ENCODE measurements around the gene FOS. TPM values are rescaled to one million over a fixed set of nuclear protein-coding genes. Genes with fewer than 3 reads are reported as not detected.

The FOS gene
- total RNA-seq, 1 donor from 2014 or later: 884 TPM

DNA sequence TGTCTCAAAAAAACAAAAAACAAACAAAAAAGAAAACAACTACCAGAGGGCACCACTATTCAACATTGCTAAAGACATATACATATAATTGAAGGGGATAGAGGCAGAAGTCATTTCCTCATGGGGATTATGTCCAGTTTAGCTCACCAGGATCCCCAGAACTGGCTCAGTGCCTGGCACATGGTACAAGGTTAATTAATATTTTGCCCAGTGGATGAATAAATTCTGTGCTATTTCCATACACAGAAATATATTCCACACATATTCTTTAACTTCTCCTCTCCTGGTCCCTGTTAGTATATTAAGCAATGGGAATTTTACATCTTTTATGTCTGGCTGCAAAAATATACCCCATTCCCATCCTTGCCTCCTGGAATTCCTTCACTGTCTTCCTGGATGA is 6.7 kb downstream of the FOS start:
- peaks cover 11% of the 10 kb centered on the region for H3K4me1 ChIP-seq
- H3K27ac ChIP-seq: no peak overlapping the region
- H3K4me3 ChIP-seq: no peak overlapping the region
- H3K27me3 ChIP-seq: no peaks in the 10 kb centered on the region
- no peak for TF ChIP-seq CTCF (IDR thresholded peaks at IDR 0.05)
- TF ChIP-seq POLR2AphosphoS5 (IDR thresholded peaks at IDR 0.05; ENCODE audit: insufficient read depth in 1 of 2, low read depth in 1 of 2): no peak
- no peak for TF ChIP-seq POLR2A (IDR thresholded peaks at IDR 0.05)
- intact Hi-C loops (cut with DNase I): no loop called here
- DNase-seq (ENCODE audit: extremely low spot score in 2 of 2): no peak
- H3K36me3 ChIP-seq: peaks cover 0 to 14% of the 10 kb centered on the region in 2 donors
- H3K9me3 ChIP-seq: no peaks in the 10 kb centered on the region

- Histone ChIP-seq H3K27me3 (no peaks in the 10 kb centered on the region), H3K27ac (no peak overlapping the region), H3K4me3 (no peak overlapping the region), H3K9me3 (no peaks in the 10 kb centered on the region), H3K4me1 (peaks cover 1% of the 10 kb centered on the region), H3K36me3 (peaks cover 0 to 4% of the 10 kb centered on the region in 2 donors)
- intact Hi-C loops (cut with DNase I): no loop called here
- TF ChIP-seq POLR2A (IDR thresholded peaks at IDR 0.05): no peak
- no peak for TF ChIP-seq CTCF (IDR thresholded peaks at IDR 0.05)
- TF ChIP-seq POLR2AphosphoS5 (IDR thresholded peaks at IDR 0.05; ENCODE audit: insufficient read depth in 1 of 2, low read depth in 1 of 2): no peak
- DNase-seq (ENCODE audit: extremely low spot score in 2 of 2): no peak
Observed at GRCh38 chr14:75286313-75286712, 7.7 kb downstream of the FOS start.

DNA sequence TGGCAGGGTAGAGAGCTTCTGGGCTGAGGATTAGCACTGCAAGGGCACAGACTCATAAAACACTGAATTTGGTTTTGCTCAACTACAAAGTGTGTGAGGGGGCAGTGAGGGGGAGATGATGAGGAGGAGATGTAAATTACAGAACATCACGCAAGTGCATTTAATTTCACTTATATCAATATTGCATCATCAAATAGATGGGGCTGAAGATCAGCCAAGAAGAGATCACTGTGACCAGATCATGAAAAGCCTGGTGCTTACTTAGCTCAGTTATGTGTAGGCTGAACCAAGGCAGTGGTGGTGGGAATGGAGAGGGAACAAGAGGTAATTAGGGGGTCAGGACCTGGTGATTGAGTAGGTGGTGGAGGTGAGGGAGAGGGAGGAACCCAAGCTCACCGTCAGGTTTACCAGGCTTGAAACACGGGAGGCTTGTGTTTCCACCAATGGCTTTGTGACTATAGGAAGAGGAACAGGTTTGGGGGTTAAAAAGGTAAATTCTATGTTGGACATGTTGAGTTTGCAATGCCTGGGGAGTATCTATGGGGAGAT is 11.3 kb downstream of the FOS start:
- H3K4me1 ChIP-seq: peaks cover 10% of the 10 kb centered on the region
- H3K27me3 ChIP-seq: no peaks in the 10 kb centered on the region
- H3K9me3 ChIP-seq: no peaks in the 10 kb centered on the region
- H3K27ac ChIP-seq: no peak overlapping the region
- no peak for TF ChIP-seq CTCF (IDR thresholded peaks at IDR 0.05)
- no peak for TF ChIP-seq POLR2AphosphoS5 (IDR thresholded peaks at IDR 0.05; ENCODE audit: insufficient read depth in 1 of 2, low read depth in 1 of 2)
- no peak for TF ChIP-seq POLR2A (IDR thresholded peaks at IDR 0.05)
- intact Hi-C loops (cut with DNase I): no loop called here
- no peak for DNase-seq (ENCODE audit: extremely low spot score in 2 of 2)
- no peaks in the 10 kb centered on the region for H3K36me3 ChIP-seq
- no peak overlapping the region for H3K4me3 ChIP-seq

DNA sequence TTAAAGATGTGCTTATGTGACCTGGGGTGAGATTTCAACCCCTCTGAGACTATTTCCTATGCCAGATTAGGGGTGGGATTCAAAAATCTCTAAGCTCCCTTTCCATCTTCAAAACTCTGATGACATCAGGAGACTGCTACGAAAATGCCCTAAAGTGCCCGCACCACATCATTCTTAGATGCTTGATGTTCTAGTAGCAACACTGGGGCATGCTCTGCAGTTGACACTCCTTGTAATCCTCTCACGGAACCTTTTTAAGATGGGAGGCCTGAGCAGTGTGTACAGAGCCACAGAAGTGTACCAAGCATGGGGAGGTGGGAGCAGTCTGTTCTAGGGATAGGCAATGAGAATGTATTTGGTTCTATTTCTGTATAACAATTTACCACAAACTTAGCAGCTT is 12.2 kb downstream of the FOS start:
- Histone ChIP-seq H3K36me3 (no peaks in the 10 kb centered on the region), H3K4me3 (no peak overlapping the region), H3K27ac (no peak overlapping the region), H3K27me3 (no peaks in the 10 kb centered on the region), H3K4me1 (peaks cover 20% of the 10 kb centered on the region), H3K9me3 (no peaks in the 10 kb centered on the region)
- no peak for DNase-seq (ENCODE audit: extremely low spot score in 2 of 2)
- intact Hi-C loops (cut with DNase I): no loop called here
- TF ChIP-seq POLR2AphosphoS5 (IDR thresholded peaks at IDR 0.05; ENCODE audit: insufficient read depth in 1 of 2, low read depth in 1 of 2): no peak
- no peak for TF ChIP-seq POLR2A (IDR thresholded peaks at IDR 0.05)
- no peak for TF ChIP-seq CTCF (IDR thresholded peaks at IDR 0.05)

DNA sequence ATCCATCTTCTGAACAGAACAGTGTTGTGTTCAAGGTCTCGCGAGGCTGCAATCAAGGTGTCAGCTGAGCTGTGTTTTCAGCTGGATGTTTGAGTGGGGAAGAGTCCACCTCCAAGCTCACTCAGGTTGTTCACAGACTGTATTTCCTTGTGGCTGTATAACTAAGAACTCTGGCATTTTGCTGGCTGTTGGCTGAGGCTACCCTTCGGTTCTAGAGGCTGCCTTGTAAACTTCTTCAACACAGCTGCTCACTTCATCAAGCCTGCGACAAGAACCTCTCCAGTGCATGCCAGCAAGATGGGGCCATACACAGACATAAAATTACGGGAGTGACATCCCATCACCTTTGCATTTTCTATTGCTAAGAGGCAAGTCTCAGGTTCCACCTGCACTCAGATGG is 12.7 kb downstream of the FOS start:
- H3K4me3 ChIP-seq: no peak overlapping the region
- no peaks in the 10 kb centered on the region for H3K9me3 ChIP-seq
- DNase-seq (ENCODE audit: extremely low spot score in 2 of 2): no peak
- intact Hi-C loops (cut with DNase I): no loop called here
- H3K36me3 ChIP-seq: no peaks in the 10 kb centered on the region
- H3K27ac ChIP-seq: no peak overlapping the region
- H3K27me3 ChIP-seq: no peaks in the 10 kb centered on the region
- peaks cover 25% of the 10 kb centered on the region for H3K4me1 ChIP-seq
- TF ChIP-seq CTCF (IDR thresholded peaks at IDR 0.05): no peak
